Measurements from ENCODE around the gene DEFB124. TPM values are rescaled to one million over a fixed set of nuclear protein-coding genes. Genes with fewer than 3 reads are reported as not detected.
"Not testable (repeated sequence)": the region's sequence is repeated elsewhere in the genome, so short reads cannot be mapped to it uniquely, and the experiment has no call there.

Gene DEFB124
- total RNA-seq, 4 donors from 2014 or later: 2.0 TPM; not detected in 3

DNA sequence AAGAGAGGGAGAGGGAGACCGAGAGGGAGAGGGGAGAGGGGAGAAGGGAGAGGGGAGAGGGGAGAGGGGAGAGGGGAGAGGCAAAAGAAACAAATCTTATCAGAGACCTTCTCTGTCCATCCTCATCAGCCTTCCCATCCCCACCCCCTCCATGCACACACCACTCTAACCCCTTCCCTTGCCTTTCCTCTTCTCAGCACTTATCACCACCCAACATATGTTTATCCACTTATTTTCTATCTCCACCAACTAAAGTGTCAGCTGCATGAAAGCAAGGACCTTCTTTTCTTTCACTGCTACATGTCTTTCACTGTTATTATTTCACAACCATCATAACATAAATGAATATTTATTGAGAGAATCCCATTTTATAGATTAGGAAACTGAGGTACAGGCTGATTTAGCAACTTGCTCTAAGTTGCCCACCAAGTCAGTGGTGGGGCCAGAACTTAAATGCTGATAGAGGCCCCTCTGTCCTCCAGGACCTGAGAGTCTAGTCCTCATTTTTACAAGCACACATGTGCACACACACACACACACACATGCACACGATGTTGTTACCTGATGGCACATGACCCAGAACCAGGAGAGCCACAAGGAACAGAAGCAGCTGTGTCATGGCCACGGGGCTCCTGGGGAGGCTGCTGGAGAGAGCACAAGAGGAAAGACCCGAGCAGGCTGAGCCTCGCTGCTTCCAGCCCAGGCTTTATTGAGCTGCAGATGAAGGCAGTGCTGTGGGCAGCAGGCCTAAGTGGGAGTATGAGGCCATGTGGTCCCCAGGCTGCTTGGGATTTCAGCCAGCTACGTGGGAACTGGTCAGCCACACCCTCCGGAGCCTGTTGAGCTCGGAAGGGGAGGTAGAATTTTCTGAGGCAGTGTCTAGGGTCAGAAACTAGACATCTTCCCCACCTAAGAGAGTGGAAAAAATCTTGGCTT, 2.3 kb downstream of the DEFB124 start:
- Histone ChIP-seq H3K9me3 (no peaks in the 10 kb centered on the region), H3K4me3 (no peak overlapping the region), H3K36me3 (no peaks in the 10 kb centered on the region), H3K4me1 (peaks cover 0 to 37% (median 7%) of the 10 kb centered on the region in 3 donors), H3K27ac (no peak overlapping the region), H3K27me3 (peaks cover 10% of the 10 kb centered on the region)
- 40% methylated on average over 4 of the region's 8 CpGs; no CpG with 5 or more reads in 1 of the 2 donors for WGBS, 2 donors (ENCODE audit: low coverage in 1 of 2)
- no peak for TF ChIP-seq POLR2A (IDR thresholded peaks at IDR 0.05)
- no peak for TF ChIP-seq EP300 (IDR thresholded peaks at IDR 0.05)
- TF ChIP-seq, protein P1, sequence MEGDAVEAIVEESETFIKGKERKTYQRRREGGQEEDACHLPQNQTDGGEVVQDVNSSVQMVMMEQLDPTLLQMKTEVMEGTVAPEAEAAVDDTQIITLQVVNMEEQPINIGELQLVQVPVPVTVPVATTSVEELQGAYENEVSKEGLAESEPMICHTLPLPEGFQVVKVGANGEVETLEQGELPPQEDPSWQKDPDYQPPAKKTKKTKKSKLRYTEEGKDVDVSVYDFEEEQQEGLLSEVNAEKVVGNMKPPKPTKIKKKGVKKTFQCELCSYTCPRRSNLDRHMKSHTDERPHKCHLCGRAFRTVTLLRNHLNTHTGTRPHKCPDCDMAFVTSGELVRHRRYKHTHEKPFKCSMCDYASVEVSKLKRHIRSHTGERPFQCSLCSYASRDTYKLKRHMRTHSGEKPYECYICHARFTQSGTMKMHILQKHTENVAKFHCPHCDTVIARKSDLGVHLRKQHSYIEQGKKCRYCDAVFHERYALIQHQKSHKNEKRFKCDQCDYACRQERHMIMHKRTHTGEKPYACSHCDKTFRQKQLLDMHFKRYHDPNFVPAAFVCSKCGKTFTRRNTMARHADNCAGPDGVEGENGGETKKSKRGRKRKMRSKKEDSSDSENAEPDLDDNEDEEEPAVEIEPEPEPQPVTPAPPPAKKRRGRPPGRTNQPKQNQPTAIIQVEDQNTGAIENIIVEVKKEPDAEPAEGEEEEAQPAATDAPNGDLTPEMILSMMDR (IDR thresholded peaks at IDR 0.05): no peak
- no peak for TF ChIP-seq POLR2AphosphoS5 (IDR thresholded peaks at IDR 0.05)
- ATAC-seq: no peak

DNA sequence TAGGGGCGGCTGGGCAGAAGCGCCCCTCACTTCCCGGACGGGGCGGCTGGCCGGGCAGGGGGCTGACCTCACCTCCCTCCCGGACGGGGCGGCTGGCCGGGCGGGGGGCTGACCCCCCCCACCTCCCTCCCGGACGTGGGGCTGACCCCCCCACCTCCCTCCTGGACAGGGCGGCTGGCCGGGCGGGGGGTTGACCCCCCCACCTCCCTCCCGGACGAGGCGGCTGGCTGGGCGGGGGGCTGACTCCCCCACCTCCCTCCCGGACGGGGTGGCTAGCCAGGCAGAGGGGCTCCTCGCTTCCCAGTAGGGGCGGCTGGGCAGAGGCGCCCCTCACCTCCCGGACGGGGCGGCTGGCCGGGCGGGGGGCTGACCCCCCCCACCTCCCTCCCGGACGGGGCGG, 4.0 kb downstream of the DEFB124 start:
- WGBS, 2 donors (ENCODE audit: low coverage in 1 of 2): no CpG with 5 or more reads among the region's 33 CpGs
- Histone ChIP-seq H3K4me3 (peak overlapping the region in 1 of 2 donors; percentile 12), H3K4me1 (peaks cover 0 to 29% (median 7%) of the 10 kb centered on the region in 3 donors)
- H3K36me3 ChIP-seq, H3K27ac ChIP-seq, H3K9me3 ChIP-seq, H3K27me3 ChIP-seq, ATAC-seq: not testable (repeated sequence)

DNA sequence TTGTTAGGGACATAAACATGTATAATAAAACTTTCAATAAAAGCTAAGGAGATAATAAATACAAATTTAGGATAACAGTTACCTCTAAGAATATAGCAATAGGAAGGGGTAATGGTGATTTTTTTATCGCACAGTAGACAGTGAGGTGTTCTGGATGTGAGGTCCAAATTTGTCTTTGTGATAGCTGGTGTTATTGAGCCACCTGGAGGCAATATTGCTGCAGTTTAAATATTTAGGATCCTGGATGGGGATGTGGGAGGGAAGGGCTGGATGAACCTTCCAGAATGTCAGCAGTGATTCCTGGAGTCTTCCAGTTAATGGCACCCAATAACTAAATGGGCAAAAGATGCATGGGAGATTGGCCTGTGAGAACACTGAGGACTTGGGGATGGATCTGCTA, 20.6 kb downstream of the DEFB124 start:
- TF ChIP-seq EP300 (IDR thresholded peaks at IDR 0.05) (no peak), POLR2AphosphoS5 (IDR thresholded peaks at IDR 0.05) (no peak), POLR2A (IDR thresholded peaks at IDR 0.05) (no peak)
- TF ChIP-seq, protein P1 (IDR thresholded peaks at IDR 0.05): no peak
- 80 to 86% methylated on average over 1 of the region's 1 CpG for WGBS, 2 donors (ENCODE audit: low coverage in 1 of 2)
- H3K9me3 ChIP-seq: no peaks in the 10 kb centered on the region

DNA sequence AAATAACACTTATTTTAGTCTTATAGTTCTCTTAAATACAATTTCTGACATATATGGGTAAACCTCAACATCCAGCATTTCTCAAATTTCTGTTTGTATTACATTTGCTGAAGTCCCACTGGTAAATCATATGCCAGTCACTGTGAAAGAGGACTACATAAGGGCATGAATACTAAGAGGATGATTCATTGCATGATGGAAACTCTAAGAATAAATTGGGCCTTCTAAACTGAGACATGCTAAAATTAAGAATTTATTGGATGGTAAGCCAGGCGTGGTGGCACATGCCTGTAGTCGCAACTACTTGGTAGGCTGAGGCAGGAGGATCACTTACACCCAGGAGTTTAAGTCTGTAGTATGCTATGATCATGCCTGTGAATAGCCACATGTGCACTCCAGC, 22.4 kb downstream of the DEFB124 start:
- no peak overlapping the region for H3K27ac ChIP-seq
- no peak overlapping the region for H3K4me3 ChIP-seq
- H3K4me1 ChIP-seq: no peaks in the 10 kb centered on the region
- H3K9me3 ChIP-seq: peaks cover 0 to 4% (median 0%) of the 10 kb centered on the region in 3 donors
- ATAC-seq: no peak
- H3K27me3 ChIP-seq: peaks cover 7% of the 10 kb centered on the region
- H3K36me3 ChIP-seq: no peaks in the 10 kb centered on the region
- WGBS, 2 donors (ENCODE audit: low coverage in 1 of 2): 69 to 74% methylated on average over 2 of the region's 2 CpGs
- TF ChIP-seq POLR2AphosphoS5 (IDR thresholded peaks at IDR 0.05) (no peak), POLR2A (IDR thresholded peaks at IDR 0.05) (no peak), EP300 (IDR thresholded peaks at IDR 0.05) (no peak)
- TF ChIP-seq, protein P1 (IDR thresholded peaks at IDR 0.05): no peak

More for the DNA sequence above, 20.6 kb downstream of the DEFB124 start:
- ATAC-seq: no peak
- H3K27ac ChIP-seq: no peak overlapping the region
- H3K4me3 ChIP-seq: no peak overlapping the region
- no peaks in the 10 kb centered on the region for H3K4me1 ChIP-seq
- peaks cover 11% of the 10 kb centered on the region for H3K27me3 ChIP-seq
- no peaks in the 10 kb centered on the region for H3K36me3 ChIP-seq

DNA sequence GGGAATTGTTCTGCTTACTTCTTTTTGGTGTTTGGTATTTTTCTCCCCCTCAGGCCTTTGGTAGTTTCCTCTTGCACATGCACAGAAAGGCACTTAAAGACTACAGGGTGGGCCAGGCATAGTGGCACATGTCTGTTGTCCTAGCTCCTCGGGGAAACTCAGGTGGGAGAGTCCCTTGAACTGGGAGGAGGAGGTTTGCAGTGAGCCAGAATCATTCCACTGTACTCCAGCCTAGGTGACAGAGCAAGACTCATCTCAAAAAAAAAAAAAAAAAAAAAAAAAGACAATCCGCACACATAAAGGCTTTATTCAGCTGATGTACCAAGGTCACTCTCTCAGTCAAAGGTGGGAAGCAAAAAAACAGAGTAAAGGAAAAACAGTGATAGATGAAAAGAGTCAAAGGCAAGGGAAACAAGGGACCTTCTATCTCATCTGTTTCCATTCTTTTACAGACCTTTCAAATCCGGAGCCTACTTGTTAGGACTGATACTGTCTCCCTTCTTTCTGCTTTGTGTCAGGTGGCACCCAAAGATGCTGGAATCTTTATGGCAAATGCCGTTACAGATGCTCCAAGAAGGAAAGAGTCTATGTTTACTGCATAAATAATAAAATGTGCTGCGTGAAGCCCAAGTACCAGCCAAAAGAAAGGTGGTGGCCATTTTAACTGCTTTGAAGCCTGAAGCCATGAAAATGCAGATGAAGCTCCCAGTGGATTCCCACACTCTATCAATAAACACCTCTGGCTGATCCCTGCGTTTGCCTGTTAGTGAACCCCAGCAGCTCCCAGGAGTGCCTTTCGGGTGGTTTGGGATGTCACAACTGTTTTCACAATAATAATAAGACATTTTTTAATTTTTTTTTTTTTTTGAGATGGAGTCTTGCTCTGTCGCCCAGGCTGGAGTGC, 25.2 kb downstream of the DEFB124 start:
- 71% methylated on average over 6 to 7 of the region's 8 CpGs for WGBS, 2 donors (ENCODE audit: low coverage in 1 of 2)
- Histone ChIP-seq H3K4me1 (no peaks in the 10 kb centered on the region), H3K27me3 (no peaks in the 10 kb centered on the region), H3K27ac (no peak overlapping the region), H3K4me3 (no peak overlapping the region), H3K9me3 (peaks cover 0 to 4% (median 0%) of the 10 kb centered on the region in 3 donors), H3K36me3 (no peaks in the 10 kb centered on the region)
- ATAC-seq: no peak
- TF ChIP-seq EP300 (IDR thresholded peaks at IDR 0.05): no peak
- TF ChIP-seq, protein P1 (IDR thresholded peaks at IDR 0.05): no peak
- no peak for TF ChIP-seq POLR2AphosphoS5 (IDR thresholded peaks at IDR 0.05)
- no peak for TF ChIP-seq POLR2A (IDR thresholded peaks at IDR 0.05)

Data from gastroesophageal sphincter (tissue), 4 donors.